ENCODE results near the gene NAGA. TPM values are rescaled to one million over a fixed set of nuclear protein-coding genes. Genes with fewer than 3 reads are reported as not detected.

NAGA gene
- total and polyA plus RNA-seq, 2 of the 4 experiments (the other 2 are of a cell fraction) = 34.3 to 44.8 TPM

DNA sequence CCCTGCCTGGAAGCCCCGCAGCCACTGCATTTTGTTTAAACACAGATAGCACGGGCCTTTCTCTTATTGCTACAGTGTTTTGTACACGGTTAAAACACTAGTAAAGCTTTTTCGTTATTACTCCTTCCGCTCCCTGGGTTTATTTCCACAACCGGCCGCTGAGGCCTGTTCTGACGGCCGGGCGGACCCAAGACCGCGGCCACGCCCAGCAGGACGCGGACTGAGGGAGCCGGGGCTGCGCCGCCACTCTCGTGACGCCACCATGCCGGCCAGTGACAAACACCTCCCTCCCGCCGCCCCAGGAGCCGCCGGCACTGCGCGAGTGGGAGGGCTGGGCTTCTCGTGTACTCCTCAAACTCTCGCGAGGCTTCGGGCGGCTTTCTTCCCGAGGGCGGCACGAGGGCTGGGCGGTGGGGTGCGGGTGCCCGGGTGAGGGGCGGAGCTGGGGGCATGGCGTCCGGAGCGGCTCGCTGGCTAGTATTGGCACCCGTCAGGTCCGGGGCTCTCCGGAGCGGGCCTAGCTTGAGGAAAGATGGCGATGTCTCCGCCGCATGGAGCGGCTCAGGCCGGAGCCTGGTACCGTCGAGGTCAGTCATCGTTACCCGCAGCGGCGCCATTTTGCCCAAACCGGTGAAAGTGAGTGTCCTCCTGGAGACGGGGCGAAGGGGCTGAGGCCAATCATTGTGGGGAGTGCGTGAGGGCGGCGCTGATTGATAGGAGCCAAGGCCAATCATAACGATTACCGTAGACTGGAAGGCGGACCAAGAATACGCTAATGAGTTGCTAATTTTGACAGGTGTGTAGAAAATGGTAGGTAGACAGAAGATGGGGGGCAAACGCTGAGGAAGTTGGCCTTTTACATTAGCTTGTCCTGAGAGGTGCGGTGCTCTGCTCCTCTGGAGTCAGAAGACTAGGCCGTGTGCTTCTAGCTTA is 9.0 kb upstream of the NAGA start, which contains the start of gene SMDT1:
SMDT1 (plus strand) TSS at position 382 of the 933 bp plus-strand sequence; CDS start at position 451, 69 bp downstream.
- peak within 1 kb of the TSS; percentile 96 for H3K14ac ChIP-seq (replicated peaks; ENCODE audit: low read depth, low read length)
- peaks cover 10% of the 10 kb centered on the region for H3K4me1 ChIP-seq (ENCODE audit: control insufficient read depth, insufficient read depth, low read length)
- H3K4me2 ChIP-seq (ENCODE audit: low read depth, low read length) = peak within 1 kb of the TSS; percentile 86
- H4K20me1 ChIP-seq (ENCODE audit: insufficient read depth, low read length) = no peaks in the 10 kb centered on the region
- ChIA-PET POLR2A (ENCODE audit: unreplicated experiment) (interaction anchor here (0.6 kb wide), 1 partner anchor 149 kb away, joined by 9 read pairs; no protein-coding TSS in a partner anchor), CTCF (no interaction called here)
- peak within 1 kb of the TSS; percentile 80 for H3K9ac ChIP-seq (ENCODE audit: low read depth, low read length)
- peak within 1 kb of the TSS; percentile 97 to 99 for H4K8ac ChIP-seq (ENCODE audit: low read depth in 2 of 2, low read length in 2 of 2)
- H3K56ac ChIP-seq (ENCODE audit: extremely low read depth, insufficient read depth, low read length) = peak within 1 kb of the TSS; percentile 86
- BruUV-seq (replicated peaks) = no TSS peak
- in situ Hi-C loops (cut with MboI; ENCODE audit: low sequenced_read_pairs) = no loop called here
- H3K23ac ChIP-seq (ENCODE audit: low read depth, low read length) = peak within 1 kb of the TSS; percentile 85
- H3K9me3 ChIP-seq (ENCODE audit: control insufficient read depth, insufficient read depth, low read length) = no peaks in the 10 kb centered on the region
- H3K9me1 ChIP-seq (ENCODE audit: insufficient read depth, low read length) = peaks cover 17% of the 10 kb centered on the region; the same call in 1 of the 2 replicates
- H2AFZ ChIP-seq (replicated peaks; ENCODE audit: low read length, poor library complexity) = peak within 1 kb of the TSS; percentile 98
- dilution Hi-C loops (cut with HindIII; ENCODE audit: low sequenced_read_pairs, unreplicated experiment) = no loop called here
- WGBS, 2 experiments (ENCODE audit: extremely low coverage in 2 of 2, insufficient read length in 1 of 2) = 0% methylated on average over 36 of the region's 71 CpGs; no CpG with 5 or more reads in 1 of the 2 experiments
- H2BK15ac ChIP-seq (ENCODE audit: low read depth, low read length) = peak within 1 kb of the TSS; percentile 46; the same call in 2 of the 3 replicates
- H4K5ac ChIP-seq (ENCODE audit: low read depth, low read length) = peak within 1 kb of the TSS; percentile 77
- H3K27ac ChIP-seq (ENCODE audit: insufficient read depth, low read length) = peak within 1 kb of the TSS; percentile 74
- H2AK5ac ChIP-seq (ENCODE audit: low read depth, low read length) = peak within 1 kb of the TSS; percentile 92
- H2BK20ac ChIP-seq (ENCODE audit: low read depth, low read length) = no peak within 1 kb of the TSS
- peak within 1 kb of the TSS; percentile 59 for H3K4me3 ChIP-seq (ENCODE audit: insufficient read depth, low read depth, low read length)
- TF ChIP-seq POLR2A (IDR thresholded peaks at IDR 0.05; ENCODE audit: low read depth, low read length) = peak; percentile 90
- TF ChIP-seq MXI1 (IDR thresholded peaks at IDR 0.05; ENCODE audit: borderline replicate concordance, low read depth, low read length) = peak; percentile 91; the same call in 1 of the 2 replicates
- TF ChIP-seq, protein P1, sequence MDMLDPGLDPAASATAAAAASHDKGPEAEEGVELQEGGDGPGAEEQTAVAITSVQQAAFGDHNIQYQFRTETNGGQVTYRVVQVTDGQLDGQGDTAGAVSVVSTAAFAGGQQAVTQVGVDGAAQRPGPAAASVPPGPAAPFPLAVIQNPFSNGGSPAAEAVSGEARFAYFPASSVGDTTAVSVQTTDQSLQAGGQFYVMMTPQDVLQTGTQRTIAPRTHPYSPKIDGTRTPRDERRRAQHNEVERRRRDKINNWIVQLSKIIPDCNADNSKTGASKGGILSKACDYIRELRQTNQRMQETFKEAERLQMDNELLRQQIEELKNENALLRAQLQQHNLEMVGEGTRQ (IDR thresholded peaks at IDR 0.05; ENCODE audit: low read depth, low read length) = peak; percentile 70
- TF ChIP-seq RFX5 (IDR thresholded peaks at IDR 0.05; ENCODE audit: low read depth, low read length) = no peak
- TF ChIP-seq BHLHE40 (IDR thresholded peaks at IDR 0.05; ENCODE audit: low read depth, low read length) = peak; percentile 92
- peak; percentile 33; the same call in 1 of the 2 replicates for TF ChIP-seq FOS (IDR thresholded peaks at IDR 0.05; ENCODE audit: low read depth, low read length)
- no peak for TF ChIP-seq MAZ (IDR thresholded peaks at IDR 0.05; ENCODE audit: borderline replicate concordance, low read depth, low read length)
- TF ChIP-seq NFE2L2 (IDR thresholded peaks at IDR 0.05; ENCODE audit: low read depth, low read length) = no peak
- peak within 1 kb of the TSS; percentile 94 for H2BK120ac ChIP-seq (ENCODE audit: low read depth, low read length)
- H3K27me3 ChIP-seq (ENCODE audit: control insufficient read depth, insufficient read depth, low read length) = no peaks in the 10 kb centered on the region
- H4K91ac ChIP-seq (ENCODE audit: insufficient read depth, low read depth, low read length) = peak within 1 kb of the TSS; percentile 89
- H3K18ac ChIP-seq (ENCODE audit: low read depth, low read length) = peak within 1 kb of the TSS; percentile 26; the same call in 1 of the 2 replicates
- ATAC-seq (ENCODE audit: low read depth) (peak; percentile 92), DNase-seq (peak; percentile 97)
- H3K79me1 ChIP-seq (ENCODE audit: low read depth in 1 of 2, low read length in 2 of 2) = peaks cover 24 to 49% of the 10 kb centered on the region in 2 experiments
- peak within 1 kb of the TSS; percentile 76 for H2BK5ac ChIP-seq (ENCODE audit: low read depth, low read length, poor library complexity, severe bottlenecking)
- intact Hi-C loops (cut with micrococcal nuclease) = loop anchor here (2.0 kb wide), 1 partner anchor 113 kb away; no protein-coding TSS in a partner anchor
- peaks cover 12% of the 10 kb centered on the region for H3K36me3 ChIP-seq (ENCODE audit: control insufficient read depth, insufficient read depth, low read length)
- H3K4ac ChIP-seq (ENCODE audit: low read depth, low read length) = peak within 1 kb of the TSS; percentile 99
- H2AK9ac ChIP-seq (replicated peaks; ENCODE audit: low read depth, low read length, poor library complexity) = peak within 1 kb of the TSS; percentile 98
